Measurements from ENCODE around the gene UAP1L1.
"Not testable (repeated sequence)": the region's sequence is repeated elsewhere in the genome, so short reads cannot be mapped to it uniquely, and the experiment has no call there.

UAP1L1 gene, protein sequence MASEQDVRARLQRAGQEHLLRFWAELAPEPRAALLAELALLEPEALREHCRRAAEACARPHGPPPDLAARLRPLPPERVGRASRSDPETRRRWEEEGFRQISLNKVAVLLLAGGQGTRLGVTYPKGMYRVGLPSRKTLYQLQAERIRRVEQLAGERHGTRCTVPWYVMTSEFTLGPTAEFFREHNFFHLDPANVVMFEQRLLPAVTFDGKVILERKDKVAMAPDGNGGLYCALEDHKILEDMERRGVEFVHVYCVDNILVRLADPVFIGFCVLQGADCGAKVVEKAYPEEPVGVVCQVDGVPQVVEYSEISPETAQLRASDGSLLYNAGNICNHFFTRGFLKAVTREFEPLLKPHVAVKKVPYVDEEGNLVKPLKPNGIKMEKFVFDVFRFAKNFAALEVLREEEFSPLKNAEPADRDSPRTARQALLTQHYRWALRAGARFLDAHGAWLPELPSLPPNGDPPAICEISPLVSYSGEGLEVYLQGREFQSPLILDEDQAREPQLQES

GRCh38 chr9:137077010-137077747 is at the start of gene UAP1L1:
TSS of gene UAP1L1 (plus strand) at chr9:137077517. CDS start at chr9:137077533, 16 bp downstream.
- DNase-seq = peak in 1 of 2 experiments; percentile 46

DNA sequence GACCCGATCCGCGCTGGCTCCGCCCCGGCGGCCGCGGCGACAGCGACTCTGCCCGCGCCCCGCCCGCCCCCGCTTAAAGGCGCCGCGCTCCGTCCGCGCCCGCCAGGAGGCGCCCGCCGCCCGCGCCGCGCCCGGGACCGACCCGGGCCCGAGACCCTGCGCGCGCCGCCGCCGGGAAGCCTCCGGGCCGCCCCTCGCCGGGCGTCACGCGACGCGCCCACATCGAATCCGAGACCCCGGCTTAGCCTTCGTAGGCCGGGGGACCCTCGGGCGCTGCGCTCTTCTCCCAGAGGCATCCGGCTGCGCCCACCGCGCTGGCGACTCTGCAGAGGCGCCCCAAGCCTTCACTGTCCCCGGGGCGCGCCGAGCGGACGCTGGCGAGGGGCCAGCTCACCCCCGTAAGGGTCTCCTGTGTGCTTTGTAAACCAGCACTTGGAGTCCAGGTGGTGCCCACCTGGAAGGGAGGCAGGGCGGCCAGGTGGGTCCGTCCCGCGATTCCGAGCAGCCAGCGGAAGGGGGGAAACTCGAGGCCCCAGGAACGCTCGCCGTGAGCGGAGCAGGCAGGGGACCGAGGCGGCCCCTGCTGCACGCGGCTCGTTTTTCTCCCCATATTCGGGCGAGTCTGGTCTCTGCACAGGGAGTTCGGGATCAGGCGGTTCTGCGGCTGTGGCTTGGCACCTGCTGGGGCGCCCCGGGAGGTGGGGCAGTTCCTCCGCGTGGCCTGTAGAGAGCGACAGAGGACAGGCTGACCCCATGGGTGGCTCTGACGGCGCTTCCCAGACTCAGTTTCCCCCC is 48.9 kb upstream of the UAP1L1 start:
- peak; percentile 68 to 70 for DNase-seq

GRCh38 chr9:137029058-137029936 is 48.0 kb upstream of the UAP1L1 start:
- DNase-seq = peak; percentile 44 to 57

DNA sequence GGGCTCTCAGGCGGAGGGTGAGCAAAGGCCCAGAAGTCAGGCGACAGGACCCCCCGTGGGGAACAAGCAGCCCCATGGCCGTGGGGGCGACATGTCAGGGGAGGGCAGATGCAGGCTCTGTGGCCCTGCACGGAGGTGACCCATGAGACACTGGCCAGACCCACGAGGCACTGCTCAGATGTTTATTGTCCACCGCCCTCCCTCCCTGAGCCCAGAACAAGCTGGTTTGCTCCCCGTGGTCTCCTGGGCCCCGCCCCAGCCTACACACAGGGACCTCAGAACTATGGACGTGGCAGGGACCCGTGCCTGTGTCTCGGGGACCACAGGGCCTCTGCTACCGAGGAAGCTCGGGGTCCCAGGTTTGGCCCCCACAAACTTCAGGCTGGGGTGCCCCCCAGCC is 47.3 kb upstream of the UAP1L1 start:
- DNase-seq = no peak

GRCh38 chr9:137030538-137031527 is 46.5 kb upstream of the UAP1L1 start:
- DNase-seq = no peak

DNA sequence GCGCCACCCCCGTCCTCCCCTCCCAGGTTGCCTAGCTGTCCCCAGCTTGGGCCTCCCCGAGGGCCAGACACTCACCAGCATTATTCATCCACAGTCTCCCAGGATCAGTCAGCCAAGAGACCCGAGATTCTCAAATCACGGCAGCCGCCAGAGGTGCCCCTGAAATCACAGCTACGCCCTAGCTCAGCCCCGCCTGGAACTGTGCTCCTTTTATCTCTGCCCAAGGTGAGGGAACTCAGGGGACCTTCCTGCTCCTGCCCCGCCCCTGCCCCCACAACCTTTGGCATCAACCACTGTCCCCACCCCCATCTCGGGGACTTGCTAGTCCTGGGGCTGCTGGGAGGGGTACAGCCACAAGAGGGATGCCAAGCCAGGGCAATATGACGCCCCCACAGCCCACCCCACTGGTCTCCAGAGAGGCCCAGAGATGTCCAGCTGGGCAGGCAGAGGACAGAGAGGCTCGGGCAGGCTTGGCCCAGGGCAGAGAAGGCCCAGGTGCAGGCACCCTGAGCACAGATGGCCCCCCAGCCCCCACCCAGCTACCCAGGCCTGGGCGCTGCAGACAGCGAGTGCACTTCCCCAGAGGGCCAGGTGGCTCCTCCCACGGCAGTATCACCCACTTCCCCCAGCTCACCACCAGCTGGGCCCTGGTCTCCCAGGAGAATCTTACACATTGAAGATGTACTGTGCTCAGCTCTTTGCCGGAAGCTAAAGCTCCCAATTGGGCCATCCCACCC is 45.2 kb upstream of the UAP1L1 start, which contains the start of gene FUT7:
Gene FUT7 (minus strand): TSS at position 185 of the 737 bp plus-strand sequence. CDS start 97 bp downstream, at position 88.
- no peak for DNase-seq

- no peak for DNase-seq
These were observed 44.5 kb upstream of the UAP1L1 start for GRCh38 chr9:137032858-137033257.

DNA sequence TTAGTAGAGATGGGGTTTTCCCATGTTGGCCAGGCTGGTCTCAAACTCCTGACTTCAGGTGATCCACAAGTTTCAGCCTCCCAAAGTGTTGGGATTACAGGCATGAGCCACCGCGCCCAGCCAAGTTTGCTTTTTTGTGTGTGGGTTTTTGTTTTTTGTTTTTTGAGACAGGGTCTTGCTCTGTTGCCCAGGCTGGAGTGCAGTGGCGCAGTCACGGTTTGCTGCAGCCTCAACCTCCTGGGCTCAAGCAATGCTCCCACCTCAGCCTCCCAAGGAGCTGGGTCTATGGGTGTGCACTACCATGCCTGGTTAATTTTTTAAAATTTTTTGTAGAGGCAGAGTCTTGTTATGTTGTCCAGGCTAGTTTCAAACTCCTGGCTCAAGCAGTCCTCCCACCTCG is 43.8 kb upstream of the UAP1L1 start:
- not testable (repeated sequence) for DNase-seq

GRCh38 chr9:137034039-137034708 is 43.1 kb upstream of the UAP1L1 start:
- no peak for DNase-seq

- DNase-seq = peak; percentile 85
These were observed 42.4 kb upstream of the UAP1L1 start for GRCh38 chr9:137034709-137035506.

GRCh38 chr9:137035507-137035834 is 41.8 kb upstream of the UAP1L1 start:
- DNase-seq = no peak

DNA sequence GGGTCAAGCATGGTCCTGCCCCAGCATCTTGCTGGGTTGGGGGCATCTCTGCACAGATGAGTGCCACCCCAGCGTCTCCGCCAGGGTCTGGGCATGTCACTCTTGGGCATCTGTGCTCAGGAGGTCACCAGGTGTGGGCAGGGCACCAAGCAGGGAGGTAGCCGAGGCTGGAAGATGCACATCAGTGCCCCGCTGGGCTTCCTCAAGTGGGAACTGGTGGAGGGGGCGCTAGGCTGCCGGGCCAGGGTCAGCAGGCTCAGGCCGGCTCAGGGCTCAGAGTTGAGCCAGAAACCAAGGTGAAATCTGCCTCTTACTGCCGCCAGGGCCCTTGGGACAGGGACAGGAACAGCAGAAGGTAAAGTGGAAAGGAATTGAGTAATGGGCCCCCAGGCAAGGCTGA is 41.4 kb upstream of the UAP1L1 start:
- DNase-seq = no peak

GRCh38 chr9:137037035-137037434 is 40.3 kb upstream of the UAP1L1 start:
- DNase-seq = no peak

DNA sequence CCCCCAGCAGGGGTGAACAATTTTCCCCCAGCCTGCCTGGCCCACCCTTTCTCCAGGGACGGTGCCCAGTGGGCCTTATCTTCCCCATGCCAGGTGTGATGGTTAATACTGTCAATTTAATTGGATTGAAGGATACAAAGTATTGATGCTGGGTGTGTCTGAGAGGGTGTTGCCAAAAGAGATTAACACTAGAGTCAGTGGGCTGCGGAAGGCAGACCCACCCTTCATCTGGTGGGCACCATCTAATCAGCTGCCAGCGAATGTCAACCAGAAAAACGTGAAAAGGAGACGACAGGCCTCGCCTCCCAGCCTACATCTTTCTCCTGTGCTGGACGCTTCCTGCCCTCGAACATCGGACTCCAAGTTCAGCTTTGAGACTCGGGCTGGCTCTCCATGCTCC is 39.8 kb upstream of the UAP1L1 start:
- DNase-seq = no peak

DNA sequence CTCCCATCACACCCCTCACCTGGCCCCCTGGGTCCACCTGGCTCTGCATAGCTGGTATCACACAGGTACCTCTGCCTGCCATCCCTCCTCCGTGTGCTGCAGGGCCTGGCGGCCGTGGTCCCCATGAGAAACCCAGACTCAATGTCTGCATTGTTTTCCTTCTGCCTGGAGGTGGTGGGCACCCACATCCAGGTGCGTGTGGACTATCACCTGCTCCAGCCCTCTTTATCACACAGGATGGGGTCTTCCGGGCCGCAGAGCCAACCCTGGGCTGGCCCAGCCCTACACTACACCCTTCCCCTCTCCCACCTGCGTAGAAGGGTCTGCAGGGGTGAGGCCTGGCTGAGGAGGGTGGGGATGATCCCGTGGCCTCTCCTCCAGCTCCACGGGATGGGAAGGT is 38.4 kb upstream of the UAP1L1 start:
- no peak for DNase-seq

- DNase-seq = no peak
These were observed 37.5 kb upstream of the UAP1L1 start for GRCh38 chr9:137039611-137040366.

- DNase-seq = no peak
These were observed 36.7 kb upstream of the UAP1L1 start for GRCh38 chr9:137040568-137040967.

DNA sequence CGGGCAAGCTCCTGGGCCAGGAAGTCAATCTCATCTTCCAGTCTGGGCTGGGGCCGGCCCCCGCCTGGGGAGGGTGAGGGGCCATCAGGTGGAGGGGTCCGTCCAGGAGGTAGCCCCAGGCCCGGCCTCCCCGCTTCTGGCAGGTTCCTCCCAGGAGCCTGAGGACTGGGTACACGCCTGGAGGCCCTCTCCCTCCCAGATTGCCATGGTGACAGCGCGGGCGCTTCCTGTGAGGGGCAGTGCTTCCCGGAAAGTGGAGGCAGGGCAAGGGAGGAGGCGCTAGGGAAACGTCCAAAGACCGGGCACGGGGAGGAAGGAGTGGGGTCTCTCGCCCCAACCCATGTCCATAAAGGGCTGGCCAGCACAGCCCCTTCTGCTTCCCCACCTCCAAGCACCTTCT is 36.2 kb upstream of the UAP1L1 start:
- no peak for DNase-seq

Measured in NCI-H2081 (cell line).